ENCODE results near the gene NEURL1.
"Not testable (repeated sequence)": the region's sequence is repeated elsewhere in the genome, so short reads cannot be mapped to it uniquely, and the experiment has no call there.

NEURL1 gene

DNA sequence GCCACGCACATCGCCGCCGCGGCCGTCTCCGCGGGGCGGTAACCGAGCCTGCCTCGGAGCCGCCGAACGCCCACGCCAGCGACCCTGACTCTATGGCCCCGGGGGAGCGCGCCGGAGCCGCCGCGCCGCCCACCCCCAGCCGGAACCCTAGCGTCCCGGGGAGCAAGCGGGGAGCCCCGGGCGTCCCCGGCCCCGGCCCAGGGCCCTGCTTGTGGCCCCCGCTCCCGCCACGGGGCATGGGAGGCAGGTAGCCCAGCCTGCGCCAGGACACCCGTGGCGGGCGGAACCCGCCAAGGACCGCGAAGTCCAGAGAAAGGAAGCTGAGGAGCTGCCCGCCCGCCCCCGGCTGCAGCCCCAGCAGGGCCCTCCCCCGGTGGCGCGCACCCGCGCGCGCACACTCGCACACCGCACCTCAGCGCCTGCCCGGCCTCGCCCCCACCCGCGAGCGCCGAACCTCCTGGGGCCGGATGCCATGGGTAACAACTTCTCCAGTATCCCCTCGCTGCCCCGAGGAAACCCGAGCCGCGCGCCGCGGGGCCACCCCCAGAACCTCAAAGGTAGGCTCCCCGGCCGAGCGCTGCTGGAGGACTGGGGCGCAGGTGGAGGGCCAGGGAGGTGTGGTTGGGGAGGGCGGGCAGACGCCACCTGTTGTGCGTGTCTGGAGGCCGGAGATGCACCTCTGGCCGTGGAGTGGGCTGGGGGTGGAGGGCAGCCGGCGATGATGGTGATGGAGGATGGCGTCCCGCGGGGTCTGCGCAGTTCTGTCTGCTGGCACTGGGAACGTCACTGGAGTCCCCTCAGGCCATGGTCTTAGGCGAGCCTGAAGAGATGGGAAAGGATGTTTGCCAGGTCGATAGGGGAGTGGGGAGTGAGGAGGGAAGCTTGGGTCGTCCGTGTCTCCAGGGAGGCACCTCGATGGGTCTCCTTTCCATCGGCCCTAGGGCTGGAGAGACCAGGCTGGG, 692 bp downstream of the NEURL1 start:
- no peak for DNase-seq

DNA sequence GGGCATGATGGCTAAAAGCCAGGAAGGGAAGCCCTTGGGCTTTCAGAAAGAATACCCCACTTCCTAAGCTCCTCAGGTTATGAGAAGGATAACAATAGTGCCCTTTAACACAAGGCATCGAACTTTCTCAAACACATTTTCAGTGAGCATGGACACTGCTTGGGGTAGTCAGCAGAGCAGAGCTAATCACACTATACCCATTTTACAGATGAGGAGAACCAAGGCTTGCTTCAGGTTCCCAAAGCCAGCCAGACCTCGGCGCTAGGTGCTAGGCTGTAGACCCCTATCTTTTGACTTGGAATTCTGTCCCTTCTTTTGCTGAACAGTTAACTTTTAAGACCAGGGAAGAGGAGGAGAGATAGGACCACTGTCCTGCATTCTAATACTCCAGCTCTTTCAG, 1.8 kb downstream of the NEURL1 start:
- DNase-seq, result no peak

DNA sequence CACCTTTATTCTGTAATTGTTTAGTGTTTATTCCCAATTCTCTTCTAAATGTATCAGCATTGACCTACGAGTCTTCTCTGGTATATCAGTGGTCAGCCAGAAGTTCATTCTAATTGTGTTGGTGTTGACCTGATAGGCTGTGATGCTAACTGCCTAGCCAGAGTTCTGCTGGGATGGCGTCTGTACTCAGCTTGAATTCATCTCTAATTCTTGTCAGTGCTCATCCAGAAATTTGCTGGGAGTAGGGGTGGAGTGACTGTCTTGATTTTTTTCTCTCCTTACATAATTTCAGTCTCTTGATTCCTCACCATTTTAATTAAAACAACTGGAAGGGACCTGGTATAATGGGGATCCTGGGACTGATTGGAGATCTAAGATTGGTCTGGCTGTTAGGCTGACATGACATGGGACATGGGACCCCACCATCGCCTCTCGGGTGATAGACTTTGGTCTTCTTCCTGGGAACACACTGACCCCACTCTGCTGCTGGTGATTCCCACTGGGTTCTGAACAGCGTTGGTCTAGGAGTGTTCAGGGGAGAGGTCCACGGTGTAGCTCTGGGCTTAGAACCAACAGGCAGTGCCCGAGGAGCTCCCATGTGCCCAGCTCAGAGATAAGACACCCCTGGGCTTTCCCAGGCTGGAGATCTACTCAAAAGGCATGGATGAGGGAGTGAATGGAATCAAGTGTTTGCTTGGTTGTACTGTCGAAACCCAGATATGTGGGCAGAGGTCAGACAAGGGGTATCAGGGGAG, 3.8 kb downstream of the NEURL1 start:
- DNase-seq, result no peak

DNA sequence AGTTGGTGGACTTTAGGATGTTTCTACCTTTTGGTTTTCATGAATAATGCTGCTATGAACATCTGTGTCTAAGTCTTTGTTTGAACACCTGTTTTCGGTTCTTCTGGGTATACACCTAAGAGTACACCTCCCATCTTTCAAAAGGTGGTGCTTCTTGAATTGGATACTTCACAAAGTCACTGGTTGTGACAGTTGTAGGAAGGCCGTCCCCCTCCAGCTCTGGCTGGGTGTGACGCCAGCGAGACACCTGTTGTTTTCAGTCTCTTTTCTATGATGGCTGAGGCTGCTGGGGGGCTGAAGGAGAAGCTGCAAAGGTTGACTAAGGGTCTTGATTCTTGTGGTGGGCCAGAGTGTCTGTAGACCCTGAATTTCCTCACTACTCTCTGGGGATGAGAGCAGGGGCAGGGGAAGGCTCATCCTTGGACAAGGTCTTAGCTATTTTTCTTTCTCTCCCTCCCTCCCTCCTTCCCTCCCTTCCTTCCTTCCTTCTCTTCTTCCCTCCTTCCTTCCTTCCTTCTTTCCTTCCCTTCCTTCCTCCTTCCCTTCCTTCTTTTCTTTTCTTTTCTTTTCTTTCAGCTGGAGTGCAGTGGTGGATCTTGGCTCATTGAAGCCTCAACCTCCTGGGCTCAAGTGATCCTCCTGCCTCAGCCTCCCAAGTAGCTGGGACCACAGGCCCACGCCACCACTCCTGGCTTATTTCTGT, 5.6 kb downstream of the NEURL1 start:
- DNase-seq, result no peak

DNA sequence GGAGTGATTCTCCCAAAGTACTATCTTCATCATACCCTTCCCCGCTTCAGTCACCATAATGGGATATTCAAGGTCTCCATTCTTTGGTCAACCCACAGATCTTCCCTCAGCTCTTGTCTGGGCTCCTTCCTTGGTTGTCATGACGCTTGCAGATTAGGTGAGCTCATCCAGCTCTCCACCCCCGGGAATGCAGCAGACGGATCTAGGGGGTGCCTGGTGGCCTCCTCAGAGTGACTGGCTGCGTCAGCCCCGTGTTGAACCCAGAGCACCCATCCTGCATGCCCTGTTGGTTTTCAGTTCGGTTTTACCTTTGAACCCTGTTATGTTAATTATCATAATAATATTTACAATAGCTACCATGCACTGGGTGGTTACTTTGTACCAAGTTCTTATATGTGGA, 6.4 kb downstream of the NEURL1 start:
- DNase-seq, result no peak

DNA sequence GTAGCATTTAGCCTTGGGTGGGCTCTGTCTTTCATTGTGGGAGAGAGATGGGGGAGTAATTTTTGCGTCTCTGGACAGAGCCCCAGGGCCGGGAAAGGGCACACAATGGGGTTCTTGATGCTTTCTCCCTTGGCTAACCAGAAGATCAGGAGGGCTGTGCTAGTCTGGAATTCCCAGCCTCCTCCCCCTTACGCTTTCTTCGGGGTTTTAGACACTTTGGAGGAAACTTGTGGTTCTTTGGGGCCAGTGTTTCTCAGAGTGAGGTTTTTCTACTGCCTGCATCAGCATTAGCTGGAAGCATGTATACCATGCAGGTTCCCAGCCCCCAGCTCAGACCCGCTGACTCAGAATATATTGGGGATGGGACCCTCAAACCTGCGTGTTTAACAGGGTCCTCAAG, 7.0 kb downstream of the NEURL1 start:
- DNase-seq, result no peak

DNA sequence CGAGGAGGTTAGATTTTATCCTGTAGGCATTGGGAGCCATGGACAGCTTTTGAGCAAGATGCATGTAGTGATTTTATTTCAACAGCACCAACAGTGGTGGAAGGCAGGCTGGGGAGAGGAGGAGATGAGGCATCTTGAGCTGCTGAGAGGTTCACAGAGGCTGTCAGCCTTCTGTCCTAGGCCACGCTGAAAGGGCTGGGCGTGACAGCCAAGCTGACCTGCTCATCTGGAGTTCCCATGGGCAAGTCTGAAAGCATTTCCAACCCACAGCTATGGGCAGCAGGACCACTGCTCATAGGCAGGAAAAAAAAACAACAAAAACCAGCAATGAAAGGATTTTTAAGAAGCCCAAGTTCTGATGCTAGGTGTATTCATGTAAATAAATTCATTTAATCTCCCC, 7.7 kb downstream of the NEURL1 start:
- DNase-seq, result no peak

DNA sequence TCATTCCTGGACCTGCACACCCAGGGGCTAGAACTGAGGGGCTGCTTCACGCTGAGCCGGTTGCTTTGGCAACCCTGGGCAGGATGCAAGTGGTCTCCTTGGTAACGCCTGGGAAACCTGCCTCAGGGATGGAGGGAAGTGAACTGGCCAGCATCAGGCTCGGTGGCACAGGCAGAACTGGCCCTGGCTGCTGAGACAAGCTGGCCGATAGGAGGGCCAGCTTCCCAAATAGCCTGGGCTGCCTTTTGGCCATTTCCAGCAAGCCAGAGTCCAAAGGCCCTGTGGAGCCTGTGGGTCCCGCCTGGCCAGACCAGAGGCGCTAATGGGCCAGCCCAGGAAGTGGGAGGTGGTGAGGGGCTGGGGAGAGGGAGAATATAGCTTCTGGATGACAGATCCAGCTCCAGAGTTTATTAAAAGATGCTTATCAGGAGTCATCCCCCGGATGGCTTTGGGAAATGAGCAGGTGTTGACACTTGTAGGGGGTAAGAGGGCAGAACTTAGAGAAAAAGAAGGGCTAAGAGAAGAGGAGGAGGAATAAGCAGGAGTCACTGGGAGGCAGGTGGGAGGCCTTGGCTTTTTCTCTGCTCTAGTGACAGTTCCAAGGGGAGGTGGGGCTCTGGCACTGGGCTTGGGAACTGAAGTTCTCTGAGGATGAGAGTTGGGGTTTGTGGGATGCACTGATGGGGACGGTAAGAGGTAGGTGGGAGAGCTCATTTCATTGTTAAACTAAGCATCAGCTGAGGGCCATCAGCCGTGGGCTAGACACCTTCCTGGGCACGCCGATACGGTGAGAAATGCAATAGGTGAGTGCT, 9.6 kb downstream of the NEURL1 start:
- DNase-seq, result no peak

DNA sequence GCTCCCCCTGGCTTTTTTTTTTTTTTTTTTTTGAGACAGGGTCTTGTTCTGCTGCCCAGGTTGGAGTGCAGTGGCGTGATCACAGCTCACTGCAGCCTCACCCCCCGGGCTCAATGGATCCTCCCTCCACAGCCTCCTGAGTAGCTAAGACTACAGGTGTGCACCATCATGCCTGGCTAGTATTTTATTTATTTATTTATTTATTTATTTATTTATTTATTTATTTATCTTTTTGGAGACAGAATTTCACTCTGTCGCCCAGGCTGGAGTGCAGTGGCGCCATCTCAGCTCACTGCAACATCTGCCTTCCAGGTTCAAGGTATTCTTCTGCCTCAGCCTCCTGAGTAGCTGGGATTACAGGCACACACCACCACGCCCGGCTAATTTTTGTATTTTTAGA, 10.3 kb downstream of the NEURL1 start:
- not testable (repeated sequence) for DNase-seq

DNA sequence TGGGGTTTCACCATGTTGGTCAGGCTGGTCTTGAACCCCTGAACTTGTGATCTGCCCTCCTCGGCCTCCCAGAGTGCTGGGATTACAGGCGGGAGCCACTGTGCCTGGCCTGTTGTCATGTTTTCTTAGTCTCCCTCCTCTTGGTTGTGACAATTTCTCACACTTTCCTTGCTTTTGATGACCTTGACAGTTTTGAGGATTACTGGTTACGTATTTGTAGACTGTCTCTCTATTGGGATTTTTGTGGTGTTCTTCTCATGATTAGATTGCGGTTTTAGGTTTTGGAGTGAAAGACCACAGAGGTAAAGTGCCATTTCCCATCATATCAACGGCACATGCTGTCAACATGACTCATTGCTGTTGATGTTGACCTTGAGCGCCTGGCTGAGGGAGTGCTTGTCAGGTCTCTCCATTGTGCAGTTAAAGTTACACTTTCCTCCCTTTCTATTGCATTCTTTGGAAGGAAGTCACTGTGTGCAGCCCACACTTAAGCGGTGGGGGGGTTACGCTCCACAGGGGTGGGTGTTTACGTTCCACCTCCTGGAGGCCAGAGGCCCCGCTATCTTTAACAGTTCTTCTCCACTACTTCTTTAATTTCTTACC, 10.8 kb downstream of the NEURL1 start:
- DNase-seq, result peak; percentile 93

DNA sequence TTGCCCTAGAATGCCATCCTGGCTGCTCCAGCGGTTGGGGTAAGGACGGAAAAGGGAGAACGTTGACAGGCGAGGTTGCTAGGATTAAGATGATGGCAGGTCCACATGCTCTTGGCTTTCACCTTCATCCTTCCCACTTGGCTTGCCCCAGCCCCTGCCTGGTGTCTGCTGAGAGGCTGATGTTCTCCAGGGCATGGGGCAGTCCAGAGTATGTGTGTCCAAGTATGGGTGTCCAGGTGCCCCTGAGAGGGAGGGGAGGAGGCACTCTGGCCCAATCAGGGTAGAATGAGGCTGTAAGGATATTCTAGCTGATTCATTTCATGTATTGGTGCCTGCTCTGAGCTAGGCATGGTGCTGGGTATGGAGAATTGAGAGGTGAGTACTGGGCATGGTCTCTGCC, 12.6 kb downstream of the NEURL1 start:
- no peak for DNase-seq

DNA sequence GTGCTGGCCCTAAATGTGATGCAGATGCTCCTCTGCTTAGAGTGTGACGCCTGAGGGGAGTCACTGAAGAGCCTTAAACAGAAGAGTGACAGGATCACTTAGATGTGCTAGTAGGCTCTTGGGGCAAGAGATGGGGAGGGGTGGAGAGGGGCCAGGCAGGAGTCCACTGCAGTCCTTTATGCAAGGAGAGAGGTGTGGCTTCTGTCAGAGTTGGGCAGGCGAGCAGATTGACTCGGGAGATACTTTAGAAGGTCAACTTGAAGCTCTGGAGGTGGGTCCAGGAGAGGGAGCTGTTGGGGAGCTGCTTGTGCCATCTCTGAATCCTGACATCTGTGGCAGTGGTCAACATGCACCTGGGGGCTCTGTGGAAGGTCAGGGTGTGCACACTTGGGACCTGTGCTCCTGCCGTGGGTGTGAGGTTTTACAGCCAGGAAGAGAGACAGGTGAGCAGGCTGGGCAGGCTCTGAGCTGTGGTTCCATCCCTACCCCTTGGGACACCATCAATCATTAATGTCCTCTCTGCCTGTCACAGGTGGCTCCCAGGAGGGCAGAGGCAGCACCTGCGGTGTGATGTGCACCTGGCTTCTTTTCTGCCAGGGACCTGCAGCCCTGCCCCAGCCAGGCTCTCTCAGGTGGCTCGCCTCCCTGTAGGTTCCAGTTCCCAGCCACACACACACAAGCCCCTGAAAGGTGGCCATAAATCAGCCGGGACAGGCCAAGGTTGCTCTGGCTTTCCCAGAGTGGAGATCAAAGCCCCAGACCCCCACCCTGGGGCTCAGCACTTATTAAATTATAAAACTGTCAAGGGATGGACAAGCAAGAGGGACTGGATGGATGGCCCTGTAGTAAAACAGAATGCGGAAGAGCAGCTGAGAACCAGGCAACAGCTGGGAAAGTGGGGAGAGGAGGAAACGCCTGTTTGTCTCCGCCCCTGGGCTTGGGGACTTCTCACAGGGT, 14.0 kb downstream of the NEURL1 start:
- DNase-seq, result no peak

DNA sequence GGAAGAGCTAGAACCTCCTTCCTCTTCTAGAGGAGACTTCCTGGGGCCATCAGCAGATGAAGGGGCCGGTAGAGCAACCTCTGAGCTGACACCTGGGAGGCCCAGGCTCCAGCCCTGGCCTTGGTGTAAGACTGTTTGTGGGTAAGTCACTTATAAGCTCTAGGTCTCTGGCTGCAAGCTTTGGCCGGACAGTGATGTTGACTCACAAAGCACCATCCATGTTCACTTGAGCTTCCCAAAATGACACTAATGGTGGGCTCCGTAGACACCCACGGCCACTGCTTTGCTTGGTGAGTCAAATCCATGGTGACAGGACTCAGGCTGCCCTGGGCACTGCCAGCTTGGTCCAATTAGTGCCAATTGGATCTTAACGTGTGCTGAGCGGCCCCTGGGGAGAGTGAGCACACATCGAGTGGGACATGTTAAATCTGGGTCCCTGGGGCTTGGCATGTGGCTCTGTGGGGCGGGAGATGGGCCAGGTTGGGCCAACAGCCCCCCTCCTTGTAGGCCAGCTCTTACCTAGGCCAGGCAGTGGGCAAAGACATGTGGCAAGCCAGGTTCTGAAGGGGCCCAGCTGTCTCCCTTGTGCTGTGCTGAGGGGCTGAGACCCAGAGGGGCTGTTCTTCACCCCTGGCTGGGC, 16.7 kb downstream of the NEURL1 start:
- no peak for DNase-seq

DNA sequence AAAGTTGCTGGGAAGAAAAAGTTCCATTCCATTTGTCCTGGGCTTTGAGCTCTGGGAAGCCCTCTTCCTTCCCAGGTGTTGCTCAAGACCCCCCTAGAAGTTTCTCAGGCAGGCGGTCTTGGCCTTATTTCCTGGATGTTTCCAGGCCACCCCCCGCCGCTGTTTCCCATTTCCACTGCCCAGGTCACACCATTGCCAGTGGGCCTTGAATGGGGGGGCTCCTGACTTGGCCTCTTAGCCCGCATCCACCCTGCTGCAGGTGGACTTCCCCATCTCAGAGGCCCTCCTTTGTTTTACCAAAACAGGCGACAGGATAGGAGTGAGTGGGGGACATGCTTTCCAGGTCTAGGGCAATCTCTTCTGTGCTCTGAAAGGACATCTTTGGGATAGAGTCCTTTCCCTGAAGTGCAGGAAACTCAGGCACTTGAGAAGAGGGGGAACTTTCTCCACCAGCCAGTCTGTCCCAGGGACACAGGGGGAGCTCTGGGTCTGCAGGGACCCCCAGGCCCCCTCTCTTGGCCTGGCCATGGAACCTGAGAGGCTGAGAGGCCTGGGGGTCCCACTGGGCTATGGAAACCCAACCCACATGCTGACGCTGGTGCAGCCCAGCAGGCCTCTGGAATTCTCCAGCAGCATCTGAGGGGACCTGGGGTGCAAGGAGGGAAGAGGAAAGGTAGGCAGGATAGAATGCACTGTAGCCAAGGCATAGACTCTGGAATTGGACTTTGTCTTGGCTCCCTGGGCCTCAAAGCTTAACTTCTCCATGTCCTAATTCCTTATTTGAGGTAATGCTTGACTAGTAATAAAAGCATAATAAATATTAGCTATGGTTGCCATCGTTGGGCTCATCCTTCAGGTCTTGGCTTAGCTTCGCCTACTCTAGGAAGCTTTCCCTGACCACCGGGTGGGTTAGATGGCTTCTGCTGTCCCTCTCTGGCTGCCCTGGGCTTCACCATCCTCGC, 17.6 kb downstream of the NEURL1 start:
- no peak for DNase-seq

DNA sequence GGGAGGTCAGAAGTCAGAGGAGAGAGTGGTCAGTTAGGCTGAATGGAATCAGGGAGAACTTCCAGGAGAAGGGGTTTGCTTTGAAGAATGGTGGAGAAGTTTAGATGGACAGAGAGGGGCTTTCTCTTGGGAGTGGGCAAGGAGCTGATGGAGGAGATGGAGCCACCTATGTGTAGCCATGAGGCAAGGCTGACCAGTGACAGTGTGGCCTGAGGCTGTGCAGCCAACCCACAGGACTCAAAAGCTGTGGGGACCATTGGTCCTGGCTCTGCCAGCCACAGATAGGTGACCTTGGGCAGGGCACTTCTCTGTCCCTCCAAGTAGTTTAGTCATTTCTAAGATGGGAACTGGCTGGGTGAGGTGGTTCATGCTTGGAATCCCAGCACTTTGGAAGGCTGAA, 18.7 kb downstream of the NEURL1 start:
- no peak for DNase-seq

DNA sequence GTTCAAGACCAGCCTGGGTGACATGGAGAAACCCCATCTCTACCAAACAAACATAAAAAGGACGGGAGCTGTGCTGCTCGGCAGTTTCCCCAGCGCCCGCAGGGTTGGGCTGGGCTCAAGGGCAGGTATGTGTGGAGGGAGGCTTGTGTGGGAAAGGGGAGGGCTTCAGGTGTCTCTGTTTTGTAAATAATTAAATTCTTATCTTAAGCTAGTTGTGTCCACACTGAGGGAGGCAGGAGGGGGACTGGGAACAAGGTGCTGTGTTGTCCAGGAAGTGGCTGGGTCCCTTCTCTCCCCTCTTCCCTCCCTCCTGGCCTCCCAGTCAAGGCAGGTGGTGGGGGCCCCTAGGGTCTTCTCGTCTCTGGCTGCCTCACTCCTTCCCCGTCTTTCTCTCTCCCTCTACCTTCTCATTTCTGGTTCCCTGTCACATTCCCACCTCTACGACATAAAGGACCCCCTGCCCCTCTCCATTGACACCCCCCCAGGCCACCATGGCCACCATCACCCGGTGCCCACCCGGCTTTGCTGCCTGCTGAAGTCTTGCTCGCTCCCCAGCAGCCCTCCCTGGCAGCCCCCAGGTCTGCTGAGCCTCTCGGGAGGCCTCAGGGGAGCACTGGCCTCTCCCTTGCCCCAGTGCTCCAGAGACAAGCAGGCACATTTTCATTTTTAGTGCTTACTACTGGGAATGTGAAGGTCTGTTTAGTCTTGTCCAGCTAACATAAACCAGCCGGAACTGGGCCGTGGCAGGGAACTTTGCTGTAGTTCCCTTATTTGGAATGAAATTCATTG, 19.3 kb downstream of the NEURL1 start:
- no peak for DNase-seq

DNA sequence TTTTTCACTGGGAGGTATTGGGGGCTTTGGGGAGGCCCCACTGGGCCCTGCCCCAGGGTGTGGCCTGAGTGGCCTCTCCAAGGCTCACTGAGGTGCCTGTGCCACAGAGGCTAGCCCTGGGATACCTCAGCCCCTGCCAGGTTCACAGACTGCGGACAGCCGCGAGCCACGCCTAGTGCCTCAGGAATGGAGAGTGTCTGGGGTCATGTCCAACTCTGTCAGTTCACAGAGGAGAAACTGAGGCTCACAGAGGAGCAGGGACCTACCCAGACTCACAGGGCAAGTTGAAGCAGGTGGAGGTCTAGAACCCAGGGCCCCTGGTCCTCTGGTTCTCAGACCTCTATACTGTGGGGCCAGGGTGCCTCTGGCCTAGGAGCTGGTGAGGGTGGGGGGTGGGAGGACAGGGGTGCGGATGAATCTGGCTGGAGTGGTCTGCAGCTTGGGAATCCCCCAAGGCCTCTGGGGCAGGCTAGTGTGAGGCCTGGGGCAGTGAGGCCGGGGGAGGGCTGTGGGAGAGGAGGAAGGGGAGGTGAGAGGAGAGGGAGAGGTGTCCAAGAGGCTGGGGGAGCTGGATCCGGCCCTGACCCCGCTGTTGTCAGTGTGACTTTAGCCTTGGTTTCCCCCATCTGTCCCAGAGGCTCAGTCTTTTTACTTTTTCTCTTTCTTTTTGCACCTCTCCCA, 20.0 kb downstream of the NEURL1 start:
- DNase-seq, result no peak
